Measurements from ENCODE around the gene LAG3.

LAG3 gene

GRCh38 chr12:6745741-6746525 lies 26.4 kb upstream of the LAG3 start:
- no peak overlapping the region for H3K4me3 ChIP-seq (ENCODE audit: low read depth, low read length)
- no peak for DNase-seq (ENCODE audit: low read depth)
- TF ChIP-seq CTCF (IDR thresholded peaks at IDR 0.05; ENCODE audit: control insufficient read depth, extremely low read depth, insufficient read depth) = no peak

- H3K4me3 ChIP-seq (ENCODE audit: low read depth, low read length) = no peak overlapping the region
- TF ChIP-seq CTCF (IDR thresholded peaks at IDR 0.05; ENCODE audit: control insufficient read depth, extremely low read depth, insufficient read depth) = no peak
- DNase-seq (ENCODE audit: low read depth) = no peak
Observed at GRCh38 chr12:6747216-6747615, 25.1 kb upstream of the LAG3 start.

DNA sequence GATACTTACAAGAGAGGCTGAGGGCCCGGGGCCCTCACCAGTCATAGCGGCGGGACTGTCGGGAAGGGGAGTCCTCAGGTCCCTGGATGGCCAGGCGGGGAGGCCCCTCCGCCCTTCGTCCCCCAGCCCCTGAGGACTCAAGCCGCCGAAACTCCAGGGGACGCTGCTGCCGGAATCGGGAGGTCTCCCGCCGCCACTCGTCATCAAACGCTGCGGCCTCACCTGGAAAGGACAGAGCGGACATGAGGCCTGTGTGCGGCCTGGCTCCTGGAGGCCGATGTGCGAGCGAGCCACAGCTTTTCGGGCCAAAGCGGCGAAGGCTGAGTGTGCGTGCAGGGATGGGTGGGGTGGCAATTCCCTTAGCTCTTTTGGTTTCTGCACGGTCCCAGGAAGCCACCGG lies 23.6 kb upstream of the LAG3 start:
- no peak for DNase-seq (ENCODE audit: low read depth)
- H3K4me3 ChIP-seq (ENCODE audit: low read depth, low read length) = no peak overlapping the region
- TF ChIP-seq CTCF (IDR thresholded peaks at IDR 0.05; ENCODE audit: control insufficient read depth, extremely low read depth, insufficient read depth) = no peak

DNA sequence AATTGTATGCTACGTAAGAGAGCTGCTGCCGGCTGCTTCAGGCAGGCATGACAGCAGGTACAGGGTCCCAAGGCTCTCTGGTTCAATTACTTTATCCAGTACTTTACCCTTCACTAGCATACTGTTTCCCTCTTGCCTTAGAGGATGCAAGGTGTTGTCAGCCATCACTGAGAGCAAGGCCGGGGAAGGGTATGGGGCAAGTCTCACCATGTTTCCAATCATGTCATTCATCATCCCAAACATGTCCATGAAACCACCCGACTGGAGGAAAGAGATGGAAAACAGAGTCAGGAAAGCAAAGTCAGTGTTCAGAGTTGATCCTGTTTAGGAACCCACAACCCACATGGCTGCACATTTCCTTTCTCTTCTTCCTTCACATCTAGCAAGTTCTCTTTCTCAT lies 21.8 kb upstream of the LAG3 start:
- no peak for DNase-seq (ENCODE audit: low read depth)
- H3K4me3 ChIP-seq (ENCODE audit: low read depth, low read length) = no peak overlapping the region
- no peak for TF ChIP-seq CTCF (IDR thresholded peaks at IDR 0.05; ENCODE audit: control insufficient read depth, extremely low read depth, insufficient read depth)

DNA sequence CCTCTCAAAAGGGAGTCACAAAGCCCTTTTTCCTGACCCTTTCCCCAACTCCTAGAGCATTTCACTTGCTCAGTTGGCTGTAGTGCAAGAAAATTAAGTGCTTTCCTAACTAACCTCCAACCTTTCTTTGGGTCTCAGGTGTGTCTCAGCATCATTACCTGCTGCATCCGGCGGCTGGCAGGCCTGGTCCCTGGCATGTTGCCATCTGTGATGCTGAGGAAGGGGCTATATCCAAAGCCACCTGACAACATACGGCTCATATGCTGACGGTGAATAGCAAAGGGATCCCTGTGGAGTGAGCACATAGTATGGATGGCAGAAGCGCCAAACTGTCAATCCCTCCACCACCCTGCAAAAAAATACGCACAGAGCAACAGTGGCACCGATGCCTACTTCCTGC lies 20.6 kb upstream of the LAG3 start:
- DNase-seq (ENCODE audit: low read depth) = no peak
- peak overlapping the region; percentile 65 for H3K4me3 ChIP-seq (ENCODE audit: low read depth, low read length)
- no peak for TF ChIP-seq CTCF (IDR thresholded peaks at IDR 0.05; ENCODE audit: control insufficient read depth, extremely low read depth, insufficient read depth)

DNA sequence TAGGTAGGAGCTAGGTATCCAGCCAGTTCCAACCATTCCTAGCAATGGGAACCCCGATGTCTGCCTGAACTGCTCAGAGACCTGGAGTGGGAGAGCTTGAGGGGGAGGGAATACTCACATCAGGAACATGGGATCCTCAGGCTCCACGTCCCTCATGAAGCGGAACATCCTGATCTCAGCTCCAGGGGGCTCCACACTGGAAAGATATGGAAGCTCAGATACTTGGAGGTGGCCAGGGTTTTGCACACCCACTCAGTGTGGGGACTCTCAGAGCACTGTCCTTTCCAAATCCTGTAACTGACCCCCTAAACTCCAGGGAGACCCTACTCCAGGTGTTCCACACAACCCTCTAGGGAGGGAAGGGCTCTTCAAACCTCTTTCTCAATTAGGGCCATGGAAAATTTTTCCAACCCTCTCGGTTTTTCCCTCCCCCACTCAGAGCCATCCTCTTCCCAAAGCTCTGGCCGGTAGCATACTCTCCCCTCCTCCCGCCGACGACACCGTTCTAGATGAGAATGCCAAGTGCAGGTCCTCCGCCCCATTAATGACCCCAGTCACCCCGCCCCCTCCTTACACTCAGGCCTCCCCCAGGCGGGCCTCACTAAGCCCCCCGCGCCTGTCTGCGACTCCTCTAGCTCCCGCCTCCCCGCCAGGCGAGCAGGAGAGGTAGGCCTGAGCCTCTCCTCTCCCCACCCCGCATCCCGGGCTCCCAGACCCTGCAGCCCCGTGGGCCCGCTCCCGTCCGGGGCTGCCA lies 20.0 kb upstream of the LAG3 start:
- DNase-seq (ENCODE audit: low read depth) = no peak
- peak; percentile 37 for TF ChIP-seq CTCF (IDR thresholded peaks at IDR 0.05; ENCODE audit: control insufficient read depth, extremely low read depth, insufficient read depth)
- peak overlapping the region; percentile 65 for H3K4me3 ChIP-seq (ENCODE audit: low read depth, low read length)

Measured in LNCaP clone FGC (cell line).